Tibial nerve (tissue), 4 donors: ENCODE data around the gene C17orf58. TPM values are rescaled to one million over a fixed set of nuclear protein-coding genes. Genes with fewer than 3 reads are reported as not detected.
"Not testable (repeated sequence)": the region's sequence is repeated elsewhere in the genome, so short reads cannot be mapped to it uniquely, and the experiment has no call there.

Experiments
- DNase-seq, 2 donors: peaks; one replicate each; pipeline ENCODE4 v3.0.0-alpha.2; 2019; ENCODE audit warnings: low spot score in 2 of 2
- H3K27ac ChIP-seq, 4 donors: fragments of 200-600 bp; sonication (generic) in 3 of 4; one replicate each; pipeline ENCODE4 v1.5.1; 2017 to 2019; ENCODE audit warnings: mild to moderate bottlenecking in 1 of 4
- H3K27me3 ChIP-seq, 2 donors: fragments of 200-600 bp; sonication (generic) in 1 of 2; one replicate each; pipeline versions ENCODE4 v1.5.1 to v1.6.0; 2017 to 2019
- H3K36me3 ChIP-seq, 3 donors: fragments of 200-600 bp; sonication (generic); one replicate each; pipeline ENCODE4 v1.5.1; 2018 to 2019
- H3K4me1 ChIP-seq, 4 donors: fragments of 200-600 bp; sonication (generic) in 3 of 4; one replicate each; pipeline ENCODE4 v1.5.1; 2017 to 2019
- H3K4me3 ChIP-seq, 4 donors: fragments of 200-600 bp; sonication (generic) in 3 of 4; one replicate each; pipeline ENCODE4 v1.5.1; 2017 to 2019; ENCODE audit warnings: mild to moderate bottlenecking in 1 of 4, moderate library complexity in 1 of 4
- H3K9me3 ChIP-seq, 4 donors: fragments of 200-600 bp; sonication (generic) in 3 of 4; one replicate each; pipeline ENCODE4 v1.5.1; 2017 to 2019
- CTCF ChIP-seq, 5 experiments: fragments of 200-600 bp in 3 of 5; fragments of 450-650 bp in 2 of 5; sonication (generic) in 3 of 5; IDR thresholded peaks; one replicate each; pipeline ENCODE4 v1.5.1; 2016 to 2019; ENCODE audit warnings: antibody characterized with exemption in 5 of 5, mild to moderate bottlenecking in 3 of 5, moderate library complexity in 2 of 5
- EP300 ChIP-seq, 2 donors: sonication (generic); formaldehyde crosslinking; IDR thresholded peaks; one replicate each; pipeline ENCODE4 v1.6.1; 2017; ENCODE audit warnings: antibody characterized with exemption in 2 of 2, mild to moderate bottlenecking in 1 of 2
- POLR2A ChIP-seq, 2 donors: fragments of 450-650 bp; IDR thresholded peaks; one replicate each; pipeline ENCODE4 v1.6.1; 2017; ENCODE audit warnings: antibody characterized with exemption in 2 of 2, mild to moderate bottlenecking in 2 of 2, moderate library complexity in 2 of 2
- WGBS, 2 donors: methylation state at CpG; one replicate each; pipeline ENCODE4 v1.1.5; 2018; 5-methylcytosine and 5-hydroxymethylcytosine counted together
- total RNA-seq, 4 donors: library from RNA; depleted of rRNA; stranded (reverse); fragments of >200 nt; gene quantifications; one replicate each; pipeline ENCODE4 v1.1.0, GENCODE V29; 2016

C17orf58 gene
- total RNA-seq, 4 donors from 2014 or later, result 2.3 to 10.7 (median 3.9) TPM

- no peak for DNase-seq
- Histone ChIP-seq H3K4me3 (no peak overlapping the region), H3K27ac (no peak overlapping the region), H3K9me3 (no peaks in the 10 kb centered on the region), H3K36me3 (peaks cover 0 to 46% (median 0%) of the 10 kb centered on the region in 3 donors), H3K27me3 (no peaks in the 10 kb centered on the region), H3K4me1 (peaks cover 0 to 4% (median 0%) of the 10 kb centered on the region in 4 donors)
- 90 to 94% methylated on average over 2 of the region's 2 CpGs for WGBS, 2 donors
- TF ChIP-seq EP300 (IDR thresholded peaks at IDR 0.05) (no peak), POLR2A (IDR thresholded peaks at IDR 0.05) (no peak), CTCF (IDR thresholded peaks at IDR 0.05) (no peak)
These were observed 15.8 kb downstream of the C17orf58 start for GRCh38 chr17:67980456-67980855.

- H3K4me3 ChIP-seq, H3K27ac ChIP-seq, H3K9me3 ChIP-seq, H3K27me3 ChIP-seq, DNase-seq, H3K4me1 ChIP-seq: not testable (repeated sequence)
- WGBS, 2 donors, result 93 to 99% methylated on average over 6 of the region's 6 CpGs
- H3K36me3 ChIP-seq, result peaks cover 0 to 83% (median 0%) of the 10 kb centered on the region in 3 donors
These were observed 20.0 kb downstream of the C17orf58 start for GRCh38 chr17:67976306-67976705.

- H3K4me1 ChIP-seq, result no peaks in the 10 kb centered on the region
- H3K27me3 ChIP-seq, result no peaks in the 10 kb centered on the region
- H3K36me3 ChIP-seq, result peaks cover 0 to 82% (median 0%) of the 10 kb centered on the region in 3 donors
- DNase-seq, result no peak
- TF ChIP-seq POLR2A (IDR thresholded peaks at IDR 0.05) (no peak), CTCF (IDR thresholded peaks at IDR 0.05) (no peak), EP300 (IDR thresholded peaks at IDR 0.05) (no peak)
- 50 to 54% methylated on average over 7 to 8 of the region's 8 CpGs for WGBS, 2 donors
- no peak overlapping the region for H3K4me3 ChIP-seq
- H3K9me3 ChIP-seq, result no peaks in the 10 kb centered on the region
- H3K27ac ChIP-seq, result no peak overlapping the region
These were observed 21.6 kb downstream of the C17orf58 start for GRCh38 chr17:67974598-67975066.

- no peak for TF ChIP-seq POLR2A (IDR thresholded peaks at IDR 0.05)
- TF ChIP-seq EP300 (IDR thresholded peaks at IDR 0.05), result no peak
- TF ChIP-seq CTCF (IDR thresholded peaks at IDR 0.05), result no peak
- H3K4me3 ChIP-seq, result no peak overlapping the region
- peaks cover 0 to 79% (median 0%) of the 10 kb centered on the region in 3 donors for H3K36me3 ChIP-seq
- no peaks in the 10 kb centered on the region for H3K27me3 ChIP-seq
- 74 to 76% methylated on average over 9 of the region's 9 CpGs for WGBS, 2 donors
- no peaks in the 10 kb centered on the region for H3K9me3 ChIP-seq
- H3K4me1 ChIP-seq, result no peaks in the 10 kb centered on the region
- no peak for DNase-seq
- H3K27ac ChIP-seq, result no peak overlapping the region
These were observed 22.1 kb downstream of the C17orf58 start for GRCh38 chr17:67974185-67974584.

- peaks cover 0 to 79% (median 2%) of the 10 kb centered on the region in 3 donors for H3K36me3 ChIP-seq
- 94 to 95% methylated on average over 7 of the region's 7 CpGs for WGBS, 2 donors
- H3K27ac ChIP-seq, result no peak overlapping the region
- no peaks in the 10 kb centered on the region for H3K27me3 ChIP-seq
- no peak overlapping the region for H3K4me3 ChIP-seq
- TF ChIP-seq EP300 (IDR thresholded peaks at IDR 0.05) (no peak), CTCF (IDR thresholded peaks at IDR 0.05) (no peak), POLR2A (IDR thresholded peaks at IDR 0.05) (no peak)
- H3K4me1 ChIP-seq, result no peaks in the 10 kb centered on the region
- DNase-seq, result no peak
- no peaks in the 10 kb centered on the region for H3K9me3 ChIP-seq
These were observed 25.5 kb downstream of the C17orf58 start for GRCh38 chr17:67970783-67971182.

GRCh38 chr17:67963145-67963572 is 33.1 kb downstream of the C17orf58 start:
- DNase-seq, result peak in 1 of 2 donors; percentile 61
- not testable (repeated sequence) for H3K27me3 ChIP-seq, H3K27ac ChIP-seq, H3K4me3 ChIP-seq, H3K9me3 ChIP-seq, H3K4me1 ChIP-seq
- peaks cover 0 to 77% (median 16%) of the 10 kb centered on the region in 3 donors for H3K36me3 ChIP-seq
- WGBS, 2 donors, result 0 to 3% methylated on average over 1 of the region's 1 CpG
- peak; percentile 61 to 68 (median 66) for TF ChIP-seq CTCF (IDR thresholded peaks at IDR 0.05)

GRCh38 chr17:67962156-67962555 is 34.1 kb downstream of the C17orf58 start:
- not testable (repeated sequence) for H3K9me3 ChIP-seq, H3K27ac ChIP-seq, H3K27me3 ChIP-seq, H3K4me1 ChIP-seq, H3K4me3 ChIP-seq, DNase-seq
- H3K36me3 ChIP-seq, result peaks cover 0 to 80% (median 16%) of the 10 kb centered on the region in 3 donors
- WGBS, 2 donors, result 64 to 75% methylated on average over 2 of the region's 2 CpGs

GRCh38 chr17:67960276-67960675 is 36.0 kb downstream of the C17orf58 start:
- not testable (repeated sequence) for H3K27me3 ChIP-seq, H3K9me3 ChIP-seq, DNase-seq, H3K4me3 ChIP-seq, H3K27ac ChIP-seq, H3K4me1 ChIP-seq
- peaks cover 0 to 68% (median 8%) of the 10 kb centered on the region in 3 donors for H3K36me3 ChIP-seq
- WGBS, 2 donors, result 62 to 64% methylated on average over 3 of the region's 3 CpGs
